Measurements from ENCODE around the gene ECHDC3. TPM values are rescaled to one million over a fixed set of nuclear protein-coding genes. Genes with fewer than 3 reads are reported as not detected.

Gene ECHDC3
- total and polyA plus RNA-seq, 2 of the 13 experiments (the other 11 are each of a cell fraction or from before 2014, with no cell fraction given), result not detected

GRCh38 chr10:11715815-11716494, 26.2 kb upstream of the ECHDC3 start:
- H4K20me1 ChIP-seq (ENCODE audit: insufficient read depth, low read length), result no peaks in the 10 kb centered on the region
- H3K27ac ChIP-seq (ENCODE audit: extremely low read length, insufficient read depth, low read length), result peak overlapping the region; percentile 70
- no TSS peak for BruUV-seq (replicated peaks)
- DNase-seq (ENCODE audit: low spot score) (peak; percentile 97), FAIRE-seq (peak; percentile 98), ATAC-seq (peak; percentile 97)
- no peaks in the 10 kb centered on the region for H3K36me3 ChIP-seq (replicated peaks in 1 of 2; ENCODE audit: control insufficient read depth in 1 of 2, insufficient read depth in 2 of 2, low read length in 2 of 2)
- no peaks in the 10 kb centered on the region for H3K9me3 ChIP-seq (ENCODE audit: low read length)
- in situ Hi-C loops (cut with HindIII; ENCODE audit: extremely low pct_ligation_motif_present, low pct_unique_long_range_greater_than_20kb), result no loop called here
- H3K9ac ChIP-seq (ENCODE audit: insufficient read depth, low read depth, low read length), result peak overlapping the region; percentile 36
- H3K79me2 ChIP-seq (ENCODE audit: insufficient read depth, low read length), result no peaks in the 10 kb centered on the region
- WGBS (ENCODE audit: low lambda C conversion rate), result under 1% methylated on average over 13 of the region's 13 CpGs
- H2AFZ ChIP-seq (ENCODE audit: low read length), result no peak overlapping the region
- intact Hi-C loops (cut with micrococcal nuclease; ENCODE audit: unreplicated experiment), result loop anchor here (1.0 to 2.0 kb wide), 3 partner anchors 17 to 201 kb away; no protein-coding TSS in a partner anchor
- no peaks in the 10 kb centered on the region for H3K27me3 ChIP-seq (ENCODE audit: control insufficient read depth in 1 of 2, insufficient read depth in 2 of 2, low read length in 2 of 2)
- ChIA-PET POLR2A (interaction anchor here (0.6 to 3.2 kb wide), 14 partner anchors 9 to 327 kb away, joined by 3 to 113 read pairs (median 6); partner anchors contain the start of gene UPF2), CTCF (ENCODE audit: low intra/inter-chr PET ratio, low total read pairs) (interaction anchor here (1.5 kb wide), 1 partner anchor 17 kb away, joined by 3 read pairs; no protein-coding TSS in a partner anchor)
- H3K4me1 ChIP-seq (ENCODE audit: insufficient read depth, low read length), result peaks cover 77% of the 10 kb centered on the region
- H3K4me3 ChIP-seq (replicated peaks in 1 of 3; ENCODE audit: insufficient read depth in 1 of 3, low read depth in 2 of 3, low read length in 3 of 3), result peak overlapping the region; percentile 20 to 52 (median 21); a peak in 3 of 6 replicates
- peak overlapping the region; percentile 95 for H3K4me2 ChIP-seq (ENCODE audit: low read depth, low read length)
- no peak for TF ChIP-seq RBM22 (optimal IDR thresholded peaks at IDR 0.05; ENCODE audit: low read length)
- TF ChIP-seq KLF11 (CRISPR knock-in tag; IDR thresholded peaks at IDR 0.05), result no peak
- TF ChIP-seq E2F2 (CRISPR knock-in tag; IDR thresholded peaks at IDR 0.05; ENCODE audit: borderline replicate concordance), result 0 out of 2 replicates have a peak, but pooled peaks have one; percentile 35
- TF ChIP-seq MTF2 (CRISPR knock-in tag; IDR thresholded peaks at IDR 0.05; ENCODE audit: borderline replicate concordance), result no peak
- no peak for TF ChIP-seq HBP1 (CRISPR knock-in tag; IDR thresholded peaks at IDR 0.05; ENCODE audit: low read depth)
- TF ChIP-seq SKIL (CRISPR knock-in tag; IDR thresholded peaks at IDR 0.05; ENCODE audit: borderline replicate concordance), result peak; percentile 95
- peak; percentile 75; the same call in 1 of the 2 replicates for TF ChIP-seq YEATS4 (CRISPR knock-in tag; IDR thresholded peaks at IDR 0.05; ENCODE audit: borderline replicate concordance)
- TF ChIP-seq NFRKB (IDR thresholded peaks at IDR 0.05), result no peak
- no peak for TF ChIP-seq ZKSCAN5 (CRISPR knock-in tag; IDR thresholded peaks at IDR 0.05)
- TF ChIP-seq ZBTB46 (CRISPR knock-in tag; IDR thresholded peaks at IDR 0.05; ENCODE audit: borderline replicate concordance), result no peak
- TF ChIP-seq DNMT3B (CRISPR knock-in tag; conservative IDR thresholded peaks at IDR 0.05), result no peak
- no peak for TF ChIP-seq ATRX (CRISPR knock-in tag; IDR thresholded peaks at IDR 0.05; ENCODE audit: borderline replicate concordance)

All from HepG2 (cell line).